Right lobe of liver (tissue), 6 donors: ENCODE data around the gene SNED1. TPM values are rescaled to one million over a fixed set of nuclear protein-coding genes. Genes with fewer than 3 reads are reported as not detected.

Experiments used
- ATAC-seq, 4 donors: fragments of 200-7000 bp; cut with Tn5 transposase; one replicate each; pipeline ENCODE4 v1.9.1; 2020; ENCODE audit warnings: mild to moderate bottlenecking in 4 of 4, moderate library complexity in 4 of 4
- DNase-seq, 3 donors: peaks; one replicate each; pipeline ENCODE4 v3.0.0-alpha.2; 2020
- H3K27ac ChIP-seq, 3 donors: fragments of 200-600 bp; one replicate each; pipeline ENCODE4 v1.8.0; 2022
- H3K27me3 ChIP-seq, 2 donors: fragments of 200-600 bp; one replicate each; pipeline ENCODE4 v1.8.0; 2022
- H3K36me3 ChIP-seq, 4 donors: fragments of 200-600 bp; sonication (generic) in 1 of 4; one replicate each; pipeline versions ENCODE4 v1.5.1 to v1.8.0; 2017 to 2022; ENCODE audit warnings: control low read depth in 1 of 4
- H3K4me1 ChIP-seq, 4 donors: fragments of 200-600 bp; sonication (generic) in 1 of 4; one replicate each; pipeline versions ENCODE4 v1.5.1 to v1.8.0; 2017 to 2022; ENCODE audit warnings: control low read depth in 1 of 4
- H3K4me3 ChIP-seq, 3 donors: fragments of 200-600 bp; one replicate each; pipeline ENCODE4 v1.8.0; 2022
- H3K9me3 ChIP-seq, 4 donors: fragments of 200-600 bp; sonication (generic) in 1 of 4; one replicate each; pipeline versions ENCODE4 v1.5.1 to v1.8.0; 2017 to 2022; ENCODE audit warnings: control low read depth in 1 of 4
- CTCF ChIP-seq, 4 donors: fragments of 200-600 bp in 3 of 4; fragments of 450-650 bp in 1 of 4; IDR thresholded peaks; one replicate each; pipeline versions ENCODE4 v1.5.1 to v1.8.0; 2016 to 2022; ENCODE audit warnings: antibody characterized with exemption in 4 of 4, mild to moderate bottlenecking in 2 of 4
- POLR2A ChIP-seq: fragments of 450-650 bp; IDR thresholded peaks from one replicate; pipeline ENCODE4 v1.6.1; 2017; ENCODE audit warnings: antibody characterized with exemption, mild to moderate bottlenecking
- WGBS: methylation state at CpG from one replicate; pipeline ENCODE4 v1.1.6; 2018; ENCODE audit warnings: low coverage, low lambda C conversion rate; ENCODE audit not compliant: insufficient coverage; ENCODE audit errors: missing lambda C conversion rate; 5-methylcytosine and 5-hydroxymethylcytosine counted together
- intact Hi-C, 2 donors: fragments of 100-400 bp; cut with DNase I; formaldehyde crosslinking; loops; one replicate each; pipeline versions ENCODE4 v1.11.2 to v1.14.1; 2022
- total RNA-seq, 6 experiments: library from RNA; depleted of rRNA in 2 of 6; stranded (reverse); fragments of >200 nt in 2 of 6; fragmentation: NEBNext Ultra II Directional in 3 of 6; extraction: Animal tissue kit (Norgen Biotek cat#: 25700) in 3 of 6; gene quantifications; one replicate each; pipeline versions ENCODE4 v1.1.0 to v1.2.4, GENCODE V29; 2016 to 2023
- donor health status: DM: no; HTN: yes; CAD: no.
- donor health status: DM: no; HTN: no; CAD: no.
- donor health status: DM: no; HTN: no; CAD: no.
- donor health status: DM: no; HTN: yes; CAD: no.
- donor health status: DM: no; HTN: yes; CAD: no.

SNED1 gene
- total RNA-seq, 6 experiments from 2014 or later = 7.4 to 27.8 (median 13.2) TPM

- DNase-seq (peak in 1 of 3 donors; percentile 49), ATAC-seq (no peak)
- Histone ChIP-seq H3K27me3 (no peaks in the 10 kb centered on the region), H3K27ac (no peak overlapping the region), H3K4me1 (peaks cover 3 to 30% (median 14%) of the 10 kb centered on the region in 4 donors), H3K4me3 (no peak overlapping the region), H3K9me3 (no peaks in the 10 kb centered on the region), H3K36me3 (no peaks in the 10 kb centered on the region)
- TF ChIP-seq CTCF (IDR thresholded peaks at IDR 0.05) = no peak
- TF ChIP-seq POLR2A = no peak
- intact Hi-C loops = loop anchor here in 1 of 2 donors (10.0 kb wide), 1 partner anchor 128 kb away; no protein-coding TSS in a partner anchor
- 75% methylated on average over 2 of the region's 8 CpGs for WGBS
Observed at GRCh38 chr2:240982821-240983281, 15.6 kb upstream of the SNED1 start.

DNA sequence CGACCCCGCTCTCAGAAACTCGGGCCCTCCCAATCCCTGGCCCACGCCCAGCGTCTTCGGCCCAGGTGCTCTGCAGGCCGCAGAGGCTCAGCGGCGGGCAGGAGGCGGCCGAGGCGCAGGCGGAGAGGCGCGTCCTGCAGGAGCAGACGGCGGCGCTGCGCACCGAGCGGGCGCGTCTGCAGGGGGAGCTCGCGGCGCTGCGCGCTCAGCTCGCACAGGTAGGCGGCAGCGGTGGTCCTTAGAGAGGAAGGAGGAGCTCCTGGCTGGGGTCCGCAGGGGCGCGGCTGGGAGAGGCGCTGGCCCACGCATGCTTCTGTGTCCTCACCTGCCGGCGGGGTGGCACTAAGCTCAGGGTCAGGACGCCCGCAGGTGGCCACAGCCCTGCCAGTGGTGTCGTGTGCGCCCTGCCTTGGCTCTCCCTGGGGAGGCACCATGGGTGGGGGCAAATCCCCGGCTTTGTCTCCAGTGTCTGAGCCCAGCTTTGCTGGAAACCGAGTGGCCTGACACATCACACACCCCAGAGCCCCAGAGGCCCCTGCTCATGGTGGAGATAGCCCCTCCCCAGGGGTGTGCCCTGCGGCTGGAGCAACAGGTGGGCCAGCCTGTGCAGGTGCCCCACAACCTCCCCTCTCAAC is 14.9 kb upstream of the SNED1 start:
- intact Hi-C loops = loop anchor here in 1 of 2 donors (10.0 kb wide), 1 partner anchor 129 kb away; no protein-coding TSS in a partner anchor
- Histone ChIP-seq H3K4me3 (peak overlapping the region in 2 of 3 donors; percentile 31 to 38), H3K27ac (no peak overlapping the region), H3K36me3 (no peaks in the 10 kb centered on the region), H3K9me3 (no peaks in the 10 kb centered on the region), H3K4me1 (peaks cover 3 to 36% (median 17%) of the 10 kb centered on the region in 4 donors), H3K27me3 (no peaks in the 10 kb centered on the region)
- peak; percentile 56 to 67 (median 62) for DNase-seq
- ATAC-seq = peak; percentile 38 to 67 (median 50)
- no peak for TF ChIP-seq POLR2A
- TF ChIP-seq CTCF (IDR thresholded peaks at IDR 0.05) = peak; percentile 40 to 76 (median 64)
- no CpG with 5 or more reads among the region's 45 CpGs for WGBS

DNA sequence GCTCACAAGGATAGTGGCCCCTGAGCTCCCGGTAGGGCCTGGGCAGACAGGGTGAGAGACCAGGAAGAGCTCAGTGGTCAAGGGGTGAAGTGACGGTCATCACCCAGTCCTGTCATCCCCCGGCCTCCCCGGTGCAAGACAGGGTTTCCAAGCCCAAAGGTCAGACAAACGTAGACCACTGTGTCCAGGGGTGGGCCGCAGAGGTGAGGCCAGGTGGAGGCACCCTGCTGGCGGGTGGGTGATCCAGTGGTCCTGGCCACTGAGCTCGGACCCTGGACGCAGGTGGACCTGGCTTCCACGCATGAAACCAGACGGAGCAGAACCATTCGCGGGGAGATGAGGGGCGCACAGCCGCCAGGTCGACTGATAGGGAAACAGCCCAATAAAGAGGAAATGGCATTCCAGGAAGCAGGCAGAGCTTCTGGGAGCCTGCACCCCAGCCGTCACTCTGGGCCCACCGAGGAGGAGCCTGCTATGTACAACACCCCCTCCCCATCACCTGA is 14.4 kb upstream of the SNED1 start:
- TF ChIP-seq POLR2A (no peak), CTCF (IDR thresholded peaks at IDR 0.05) (no peak)
- DNase-seq (peak; percentile 14 to 52 (median 45)), ATAC-seq (no peak)
- Histone ChIP-seq H3K9me3 (no peaks in the 10 kb centered on the region), H3K27me3 (no peaks in the 10 kb centered on the region), H3K27ac (no peak overlapping the region), H3K36me3 (no peaks in the 10 kb centered on the region), H3K4me1 (peaks cover 3 to 37% (median 17%) of the 10 kb centered on the region in 4 donors), H3K4me3 (peak overlapping the region in 2 of 3 donors; percentile 31 to 38)
- intact Hi-C loops = loop anchor here in 1 of 2 donors (10.0 kb wide), 1 partner anchor 129 kb away; no protein-coding TSS in a partner anchor
- WGBS = 11% methylated on average over 9 of the region's 18 CpGs

GRCh38 chr2:240985881-240986786 is 12.3 kb upstream of the SNED1 start:
- Histone ChIP-seq H3K9me3 (no peaks in the 10 kb centered on the region), H3K27me3 (no peaks in the 10 kb centered on the region), H3K27ac (peak overlapping the region in 2 of 3 donors; percentile 55 to 86), H3K36me3 (no peaks in the 10 kb centered on the region), H3K4me1 (peaks cover 3 to 41% (median 21%) of the 10 kb centered on the region in 4 donors), H3K4me3 (peak overlapping the region in 2 of 3 donors; percentile 43 to 56)
- DNase-seq (peak; percentile 29 to 83 (median 81)), ATAC-seq (peak; percentile 8 to 69 (median 47))
- intact Hi-C loops = loop anchor here in 1 of 2 donors (10.0 kb wide), 1 partner anchor 131 kb away; no protein-coding TSS in a partner anchor
- no peak for TF ChIP-seq CTCF (IDR thresholded peaks at IDR 0.05)
- TF ChIP-seq POLR2A = peak; percentile 35
- WGBS = 27% methylated on average over 10 of the region's 20 CpGs
